Measurements from ENCODE around the gene COL5A1.

Gene COL5A1

DNA sequence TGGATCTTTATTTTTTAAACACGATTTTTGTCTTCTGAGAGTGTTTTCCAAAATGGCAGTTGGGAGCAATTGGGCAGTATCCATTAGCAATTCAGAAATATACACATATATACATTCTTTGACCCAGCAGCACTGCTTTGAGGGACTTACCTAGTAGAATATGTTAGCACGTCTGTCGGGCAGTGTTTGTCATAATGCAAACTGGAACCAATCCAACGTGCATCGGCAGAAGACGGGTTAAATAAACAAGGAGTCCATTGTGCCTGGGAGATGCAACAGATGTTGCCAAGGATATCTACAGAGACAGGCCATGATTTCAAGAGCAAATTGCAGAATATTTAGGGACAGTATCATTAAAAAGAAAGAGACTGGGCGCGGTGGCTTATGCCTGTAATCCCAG lies 107.0 kb downstream of the COL5A1 start:
- no peak for DNase-seq

DNA sequence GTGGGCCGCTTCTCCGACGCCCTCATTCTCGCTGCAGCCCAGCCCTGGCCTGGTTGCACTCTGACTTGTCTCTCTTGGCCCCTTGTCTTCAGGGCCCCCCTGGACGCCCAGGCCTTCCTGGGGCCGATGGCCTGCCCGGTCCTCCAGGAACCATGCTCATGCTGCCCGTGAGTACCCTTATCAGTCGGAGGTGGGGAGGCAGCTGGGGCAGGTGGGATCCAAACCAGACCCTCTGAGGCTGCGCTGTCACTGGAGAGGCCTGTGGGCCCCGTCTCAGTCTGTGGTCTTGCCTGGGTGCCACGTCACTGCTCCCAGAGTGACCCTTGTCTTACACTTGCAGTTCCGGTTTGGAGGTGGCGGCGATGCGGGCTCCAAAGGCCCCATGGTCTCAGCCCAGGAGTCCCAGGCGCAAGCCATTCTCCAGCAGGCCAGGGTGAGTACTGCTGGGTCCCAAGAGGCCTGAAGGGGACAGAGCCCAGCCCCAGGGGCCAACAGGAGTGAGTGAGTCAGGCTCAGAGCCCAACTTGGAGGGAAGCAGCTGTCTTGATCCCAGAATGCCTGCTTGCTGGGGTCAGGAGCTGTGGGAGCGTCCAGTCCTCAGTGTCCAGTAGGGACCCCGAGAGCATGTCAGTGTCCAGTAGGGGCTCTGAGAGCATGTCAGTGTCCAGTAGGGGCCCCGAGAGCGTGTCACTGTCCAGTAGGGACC lies 109.0 kb downstream of the COL5A1 start:
- DNase-seq, result no peak

DNA sequence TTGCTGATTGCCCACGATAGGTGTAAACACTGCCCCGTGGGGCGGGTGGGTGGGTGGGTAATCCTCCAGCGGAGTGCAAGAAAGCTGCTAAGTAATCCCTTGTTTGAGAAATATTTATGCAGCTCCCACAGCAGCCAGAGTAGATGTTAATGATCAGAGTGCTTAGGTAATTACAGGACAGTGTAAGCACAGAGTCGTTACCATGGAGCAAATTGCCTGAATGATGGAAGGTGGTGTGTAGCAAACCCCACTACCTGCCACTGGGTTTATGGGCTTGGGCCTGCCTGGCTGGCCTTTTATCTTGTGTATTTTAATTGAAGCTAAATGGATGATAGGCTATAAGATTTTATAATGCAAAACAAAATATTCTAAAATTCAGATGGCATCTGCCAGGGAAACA lies 110.0 kb downstream of the COL5A1 start:
- no peak for DNase-seq

DNA sequence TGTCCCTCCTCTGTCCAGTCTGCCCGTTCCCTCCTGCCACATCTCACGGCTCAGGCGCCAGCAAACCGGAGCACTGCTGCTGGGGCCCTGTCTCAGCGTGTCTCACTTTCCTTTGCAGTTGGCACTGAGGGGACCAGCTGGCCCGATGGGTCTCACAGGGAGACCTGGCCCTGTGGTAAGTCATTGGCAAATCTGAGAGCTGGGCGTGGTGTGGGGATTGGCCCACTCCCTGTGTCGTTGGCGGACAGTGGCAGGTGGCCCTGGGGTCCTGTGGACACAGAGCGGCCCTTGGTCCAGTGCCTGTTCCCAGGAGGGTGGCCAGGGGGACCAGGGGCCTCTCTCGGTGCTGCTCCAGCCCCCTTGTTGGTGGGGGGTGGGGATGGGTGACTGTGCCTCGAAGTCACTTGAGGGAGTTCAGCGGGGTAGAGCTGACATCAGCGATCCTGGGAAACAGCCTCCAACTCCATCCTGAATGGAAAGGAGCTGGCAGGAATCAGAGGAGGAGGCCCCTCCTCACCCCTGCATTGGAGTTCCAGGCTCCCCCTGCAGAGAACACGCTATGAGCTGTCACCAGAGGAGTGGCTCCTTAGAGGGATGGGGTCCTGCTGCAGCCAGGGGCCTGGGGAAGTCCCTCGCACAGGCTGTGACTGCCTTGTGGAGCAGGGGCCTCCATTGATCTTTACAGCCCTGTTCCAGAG lies 111.0 kb downstream of the COL5A1 start:
- DNase-seq, result no peak

DNA sequence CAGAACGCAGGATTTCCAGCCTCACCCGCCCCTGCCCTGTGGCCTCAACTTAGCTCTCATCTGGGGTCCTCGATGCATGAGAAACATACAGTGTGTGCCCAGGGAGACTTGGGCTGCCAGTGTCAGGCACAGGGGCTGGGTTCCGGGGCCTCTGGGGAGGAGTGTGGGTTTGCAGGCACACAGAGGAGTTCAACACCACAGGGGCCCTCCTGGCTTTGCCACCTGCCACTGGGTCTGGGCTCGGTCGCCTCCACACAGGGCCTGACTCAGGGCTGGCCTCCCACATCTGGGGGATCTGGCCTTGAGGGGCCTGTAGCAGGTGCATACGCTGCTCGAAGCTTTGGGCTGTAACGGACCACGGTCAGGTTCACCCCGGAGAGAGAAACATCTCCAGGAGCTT lies 111.6 kb downstream of the COL5A1 start:
- no peak for DNase-seq

DNA sequence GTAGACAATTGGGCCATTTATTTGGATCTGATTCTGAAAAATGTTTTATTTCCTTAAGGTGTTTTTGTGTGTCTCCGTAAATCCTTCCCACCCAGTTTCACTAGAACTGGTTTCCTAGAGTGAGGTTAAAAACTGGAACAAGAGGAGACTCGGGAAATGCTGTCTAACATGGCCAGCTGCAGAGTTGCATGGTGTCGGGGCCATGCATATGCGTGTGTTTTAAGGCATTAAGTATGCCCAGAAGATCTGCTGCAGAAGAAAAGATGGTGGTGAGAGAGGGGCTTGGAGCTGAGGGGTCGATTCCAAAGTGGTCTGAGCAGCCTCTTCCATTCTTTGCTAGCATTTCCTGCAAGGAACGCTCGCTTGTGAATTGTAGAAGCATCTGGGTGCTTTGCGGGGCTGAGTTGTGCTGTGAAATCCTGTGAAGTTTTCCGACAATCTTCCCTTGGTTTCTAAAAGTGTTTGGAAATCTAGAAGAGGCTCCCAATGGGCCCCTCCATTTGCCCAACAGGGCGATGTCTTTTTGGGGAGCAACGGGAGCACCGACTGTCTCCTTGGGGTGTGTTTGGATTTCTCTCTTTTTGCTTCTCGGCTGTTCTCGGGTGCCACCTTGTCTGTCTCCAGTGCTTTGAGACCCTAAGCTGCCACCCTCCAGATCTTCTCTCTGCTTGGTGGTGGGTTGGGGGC lies 113.8 kb downstream of the COL5A1 start:
- no peak for DNase-seq

DNA sequence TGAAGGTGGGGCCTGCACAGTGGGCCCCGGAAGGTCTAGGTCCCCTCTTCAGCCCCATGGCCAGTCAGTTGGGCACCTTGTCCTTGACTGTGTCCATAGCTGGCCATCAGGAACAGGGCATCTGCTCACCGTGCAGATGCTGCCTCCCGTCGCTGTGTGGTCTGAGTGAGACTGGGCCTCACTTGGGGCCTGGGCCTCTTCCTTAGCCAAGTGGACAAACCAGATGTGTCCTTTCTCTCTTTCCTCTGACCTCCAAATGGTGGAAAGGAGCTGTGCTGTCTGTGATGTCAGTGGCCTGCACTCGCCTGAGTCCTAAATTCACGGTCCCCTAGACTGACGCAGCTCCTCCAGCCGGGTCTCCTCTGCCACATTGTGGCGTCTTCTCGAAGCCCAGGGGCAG lies 114.5 kb downstream of the COL5A1 start:
- DNase-seq, result no peak

DNA sequence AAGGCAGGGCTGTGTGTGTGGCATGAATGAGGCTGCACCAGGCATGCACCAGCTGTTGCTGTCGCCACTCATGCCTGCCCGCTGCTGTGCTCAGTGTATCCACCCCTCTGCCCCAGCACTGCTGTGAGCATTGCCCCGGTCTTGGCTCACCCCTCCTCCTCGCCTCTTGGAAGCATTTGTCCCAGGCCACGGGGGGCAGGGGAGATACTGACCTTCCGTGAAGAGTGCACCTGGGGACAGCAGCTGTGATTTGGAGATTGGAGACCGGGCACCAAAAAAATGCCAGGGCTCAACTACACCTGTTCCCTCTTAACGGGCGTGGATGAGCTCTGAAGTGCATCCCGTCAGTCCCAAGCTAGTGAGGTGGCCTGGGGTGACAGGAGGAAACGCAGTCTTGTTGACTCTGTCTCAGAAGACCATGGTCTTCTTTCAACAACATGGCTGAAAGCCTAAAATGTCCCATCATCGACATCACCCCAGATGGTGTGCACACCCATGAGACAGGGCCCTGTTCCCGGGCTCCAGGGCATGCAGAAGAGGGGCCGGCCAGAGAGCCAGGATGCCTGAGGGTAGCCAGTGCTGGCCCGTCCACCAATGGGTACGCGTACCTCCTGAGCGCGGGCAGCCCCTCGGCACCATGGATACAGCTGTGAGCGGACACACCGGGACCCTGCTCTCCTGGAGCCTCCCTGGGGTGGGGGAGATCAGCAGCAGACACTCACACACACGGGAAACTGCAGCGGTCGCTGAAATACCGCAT lies 115.8 kb downstream of the COL5A1 start:
- DNase-seq, result no peak

DNA sequence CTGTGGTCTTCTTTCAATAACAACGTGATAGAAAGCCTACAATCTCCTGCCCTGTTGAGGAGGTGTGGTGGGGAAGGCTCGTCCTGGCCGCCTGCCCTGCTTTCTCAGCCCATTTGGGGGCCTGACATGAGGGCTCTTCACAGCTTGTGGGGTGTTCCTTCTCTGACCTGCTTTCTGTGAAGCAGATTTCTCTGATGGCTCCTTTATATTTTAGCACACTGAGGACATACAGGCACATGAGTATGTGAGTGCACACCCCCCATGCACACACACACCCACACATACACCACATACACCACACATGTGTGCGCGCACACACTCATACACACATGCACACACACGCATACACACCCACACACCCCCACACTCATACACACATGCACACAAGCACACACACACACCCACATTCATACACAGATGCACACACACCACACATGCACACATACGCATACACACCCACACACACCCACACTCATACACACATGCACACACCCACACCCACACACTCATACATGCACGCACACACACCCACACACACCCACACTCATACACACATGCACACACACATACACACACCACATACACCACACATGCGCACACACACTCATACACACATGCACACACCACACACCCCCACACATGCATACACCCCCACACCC lies 117.5 kb downstream of the COL5A1 start:
- DNase-seq, result no peak

DNA sequence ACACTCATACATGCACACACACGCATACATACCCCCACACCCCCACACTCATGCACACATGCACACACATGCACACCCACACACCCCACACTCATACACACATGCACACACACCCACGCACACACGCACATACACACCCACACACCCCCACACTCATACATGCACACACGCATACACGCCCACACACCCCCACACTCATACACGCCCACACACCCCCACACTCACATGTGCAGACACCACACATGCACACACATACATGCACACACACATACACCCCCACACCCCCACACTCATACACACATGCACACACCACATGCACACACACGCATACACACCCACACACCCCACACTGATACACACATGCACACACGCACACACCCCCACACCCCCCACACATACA lies 118.3 kb downstream of the COL5A1 start:
- no peak for DNase-seq

DNA sequence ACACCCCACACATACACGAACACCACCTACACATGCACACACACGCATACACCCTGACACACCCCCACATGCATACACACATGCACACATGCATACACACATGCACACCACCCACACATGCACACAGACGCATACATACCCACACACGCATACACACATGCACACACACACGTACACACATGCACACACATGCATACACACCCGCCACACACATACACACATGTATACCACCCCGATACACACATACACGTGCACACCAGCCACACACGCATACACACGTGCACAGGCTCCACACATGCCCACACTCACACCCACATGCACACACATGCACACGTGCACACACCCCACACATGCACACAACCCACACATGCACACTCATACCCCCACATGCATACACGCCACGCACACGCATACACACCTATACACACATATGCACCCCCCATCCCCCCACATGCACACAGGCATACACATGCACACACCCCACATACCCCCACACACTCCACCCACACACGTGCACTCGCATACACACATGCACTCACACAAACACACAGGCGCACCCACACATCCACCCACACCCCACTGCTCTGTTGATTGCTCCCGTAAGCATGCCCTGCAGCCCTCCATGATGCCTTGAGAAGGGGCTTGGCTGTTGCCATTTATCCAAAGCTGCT lies 119.3 kb downstream of the COL5A1 start:
- no peak for DNase-seq

DNA sequence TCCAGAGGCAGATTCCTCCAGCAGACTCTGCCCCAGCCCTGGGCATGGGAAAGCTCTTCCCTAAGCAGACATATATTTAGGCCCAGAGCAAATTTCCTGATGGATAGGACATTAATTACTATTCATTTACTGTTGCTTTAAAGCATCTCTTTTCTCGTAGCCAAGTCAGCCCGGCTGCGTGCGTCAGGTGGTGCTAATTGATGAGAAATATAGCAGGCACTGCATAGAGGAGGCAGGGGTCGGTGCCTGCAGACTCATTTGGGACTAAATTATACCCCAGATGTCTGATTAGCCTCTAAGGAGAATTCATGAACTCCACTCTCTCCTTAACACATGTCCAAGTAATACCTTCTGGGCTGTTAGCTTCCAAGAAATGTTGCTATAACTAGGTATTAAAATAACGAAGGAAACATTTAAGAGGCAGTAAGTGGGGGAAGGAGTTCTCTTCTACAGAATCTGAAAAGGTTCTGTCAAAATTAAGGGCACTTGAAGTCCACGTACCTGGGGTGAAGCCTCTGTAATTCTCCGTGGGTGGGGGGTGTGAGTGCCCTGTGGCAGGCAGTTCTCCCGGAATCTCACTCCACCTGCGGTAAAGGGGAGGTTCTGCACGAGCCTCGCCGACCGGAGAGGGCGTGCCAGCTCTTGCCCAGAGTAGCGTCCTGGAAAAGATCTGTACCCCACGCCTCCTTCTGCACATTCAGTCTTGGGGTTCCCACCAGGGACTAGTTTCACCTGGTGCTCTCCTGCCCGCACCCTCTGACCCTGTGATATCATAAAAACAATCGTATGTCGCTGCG lies 123.1 kb downstream of the COL5A1 start:
- no peak for DNase-seq

DNA sequence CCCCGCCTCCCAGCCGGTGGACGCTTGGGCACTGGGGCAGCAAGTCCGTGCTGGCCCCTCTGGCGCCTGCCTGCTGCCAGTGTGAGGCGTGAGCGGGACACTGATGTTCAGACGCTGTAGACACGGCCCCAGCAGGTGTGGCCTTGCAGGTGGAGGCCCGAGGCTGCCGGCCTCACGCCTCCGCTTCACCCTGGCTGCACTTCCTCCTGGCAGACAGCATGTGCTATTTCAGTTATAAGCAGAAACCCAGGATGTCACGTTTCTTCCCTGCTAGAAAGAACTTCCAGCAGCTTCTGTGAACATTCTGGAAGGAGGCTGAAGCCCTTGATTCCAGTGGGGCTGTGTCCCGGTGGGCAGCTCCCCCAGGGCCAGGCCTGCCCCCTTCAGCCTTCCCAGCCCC lies 124.2 kb downstream of the COL5A1 start:
- DNase-seq, result no peak

DNA sequence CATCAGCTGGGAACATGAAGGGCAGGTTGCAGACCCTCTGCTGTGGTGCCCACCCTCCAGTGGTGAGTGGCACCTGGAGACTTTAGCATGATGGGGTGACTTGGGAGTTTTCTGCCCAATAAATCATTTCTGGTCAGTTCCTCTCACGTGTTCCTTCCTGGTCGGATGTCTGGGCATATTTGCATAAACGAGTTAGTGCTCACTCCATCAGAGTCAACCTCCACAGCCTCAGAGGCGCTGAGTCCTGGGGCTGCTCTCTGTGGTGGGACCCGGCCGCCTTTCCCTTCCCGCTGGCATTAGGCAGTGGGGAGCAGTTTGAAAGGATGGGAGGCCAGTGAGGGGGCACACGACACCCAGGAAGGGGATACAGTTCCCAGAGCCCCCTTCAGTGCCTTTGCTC lies 125.0 kb downstream of the COL5A1 start:
- no peak for DNase-seq

DNA sequence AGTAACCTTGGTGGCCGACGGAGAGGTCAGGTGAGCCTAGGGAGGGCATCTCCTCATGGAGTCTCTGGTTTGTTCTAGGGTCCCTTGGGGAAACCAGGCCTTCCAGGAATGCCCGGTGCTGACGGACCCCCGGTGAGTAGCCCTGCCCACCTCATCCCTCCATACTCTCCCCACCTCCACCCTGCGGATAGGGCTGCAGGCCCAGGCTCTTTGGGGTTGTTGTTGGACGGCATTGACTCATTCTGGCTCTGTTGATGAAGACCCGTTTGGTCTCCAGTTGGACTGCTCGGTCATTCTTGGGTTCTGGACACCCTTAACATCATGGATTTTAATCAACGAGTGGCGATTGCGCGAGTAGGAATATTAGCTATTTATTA lies 126.7 kb downstream of the COL5A1 start:
- DNase-seq, result no peak

DNA sequence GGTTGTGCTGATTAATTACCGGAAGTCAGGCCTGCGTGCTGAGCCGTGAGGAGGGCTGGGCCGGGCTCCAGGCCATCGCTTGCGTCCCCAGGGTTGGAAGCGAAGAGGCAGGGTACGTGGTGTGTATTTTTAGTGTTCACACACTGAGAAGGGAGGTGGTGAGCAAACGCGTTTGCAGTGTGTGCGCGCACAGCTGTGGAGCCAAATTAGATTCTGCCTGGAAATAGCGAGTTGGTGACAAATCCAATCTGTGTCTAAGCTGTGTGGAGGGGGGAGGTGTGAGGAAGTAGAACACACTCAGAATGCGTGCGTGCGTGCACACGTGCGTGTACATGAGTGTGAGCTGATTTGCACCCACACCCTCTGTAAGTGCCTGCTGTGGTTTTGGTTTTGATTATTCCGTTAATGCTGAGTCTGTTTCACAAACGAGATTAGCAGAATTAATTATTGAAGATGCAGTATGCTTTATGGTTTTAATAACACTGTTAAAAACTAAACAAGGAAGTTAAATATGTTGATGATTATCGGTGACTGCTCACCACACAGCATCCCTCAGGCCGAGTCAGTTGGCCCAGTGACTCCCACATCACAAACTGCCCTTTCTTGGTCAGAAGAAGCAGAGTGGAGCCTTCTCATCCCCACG lies 127.2 kb downstream of the COL5A1 start:
- DNase-seq, result no peak

DNA sequence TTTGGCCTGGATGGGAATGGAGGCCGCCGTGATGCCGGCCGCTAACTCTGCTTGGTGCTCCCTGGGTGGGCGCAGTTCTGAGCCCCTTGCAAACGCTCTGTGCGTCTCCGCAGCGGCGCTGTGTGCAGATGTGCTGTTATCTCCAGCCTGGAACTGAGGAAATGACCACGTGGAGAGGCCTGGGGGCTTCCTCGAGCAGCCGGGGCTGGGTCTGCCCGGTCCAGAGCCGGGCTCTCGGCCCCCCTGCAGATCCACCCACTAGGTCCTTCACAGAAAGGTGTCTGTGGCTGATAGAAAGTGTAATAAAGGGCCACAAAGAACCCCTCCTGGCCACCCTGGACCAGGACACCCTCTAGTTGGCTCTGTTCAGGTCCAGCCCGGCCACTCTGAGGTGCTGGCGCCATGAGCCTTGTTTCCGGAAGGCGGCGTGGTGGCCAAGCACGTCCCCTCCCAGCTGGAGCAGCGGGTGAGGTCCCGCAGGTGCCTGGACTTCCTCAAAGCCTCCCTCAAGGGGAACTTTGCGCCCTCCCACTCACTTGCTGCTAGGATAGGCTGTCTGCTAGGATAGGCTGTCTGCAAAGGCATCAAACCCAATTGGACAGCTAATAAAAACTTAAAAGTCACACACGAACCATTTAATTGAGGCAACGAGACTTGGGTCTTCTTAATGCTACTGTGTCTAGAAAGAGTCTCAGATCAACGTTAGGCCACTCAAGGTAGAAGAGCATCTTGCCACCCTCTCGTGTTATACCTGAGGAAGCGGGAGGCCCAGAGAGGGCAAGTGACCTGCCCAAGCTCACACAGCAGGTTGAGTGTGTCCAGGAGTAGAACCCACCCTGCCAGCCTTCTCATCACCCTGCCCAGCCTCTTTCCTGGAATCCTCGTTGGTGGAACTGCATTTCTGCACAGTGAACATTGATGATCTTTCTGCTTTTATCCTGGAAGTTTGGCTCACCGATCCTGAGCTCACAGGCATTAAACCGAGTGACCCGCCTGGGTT lies 129.7 kb downstream of the COL5A1 start:
- no peak for DNase-seq

DNA sequence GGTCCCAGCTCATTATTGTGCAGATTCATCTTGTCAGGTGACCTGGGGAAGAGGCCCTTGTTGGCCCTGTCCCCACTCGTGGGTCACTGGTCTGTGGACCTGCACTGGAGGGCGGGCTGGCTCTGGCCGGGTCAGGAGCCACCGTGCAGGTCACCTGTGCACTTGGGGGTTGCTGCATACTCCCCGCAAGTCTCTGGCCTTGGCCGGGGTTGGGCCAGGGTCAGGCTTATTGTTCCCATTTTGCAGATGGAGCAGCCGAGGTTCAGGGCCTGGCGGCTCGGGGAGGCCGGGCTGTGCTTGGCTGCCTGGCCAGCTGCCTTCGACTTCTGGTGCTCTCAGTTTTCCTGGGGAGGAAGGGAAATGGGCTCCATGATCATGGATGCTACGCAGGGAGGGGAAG lies 130.7 kb downstream of the COL5A1 start:
- no peak for DNase-seq

DNA sequence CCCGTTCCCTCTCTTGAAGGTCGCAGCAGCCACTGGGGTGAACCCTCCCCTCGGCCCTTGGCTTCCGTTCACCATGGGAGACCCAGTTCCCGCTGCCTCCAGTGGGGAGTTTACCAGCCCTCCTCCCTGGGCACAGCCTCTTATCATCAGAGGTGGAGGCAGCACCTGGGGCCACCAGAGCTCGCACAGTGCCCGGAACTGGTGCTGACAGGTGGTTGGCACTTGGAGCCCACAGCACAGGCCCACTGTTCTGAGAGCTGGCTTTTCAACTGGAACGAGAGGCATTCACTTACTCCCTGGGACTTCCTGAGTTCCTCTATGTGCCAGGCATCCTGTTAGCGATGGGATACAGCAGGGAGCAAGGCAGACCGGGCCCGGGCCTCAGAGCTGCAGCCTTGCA lies 132.2 kb downstream of the COL5A1 start:
- no peak for DNase-seq

DNA sequence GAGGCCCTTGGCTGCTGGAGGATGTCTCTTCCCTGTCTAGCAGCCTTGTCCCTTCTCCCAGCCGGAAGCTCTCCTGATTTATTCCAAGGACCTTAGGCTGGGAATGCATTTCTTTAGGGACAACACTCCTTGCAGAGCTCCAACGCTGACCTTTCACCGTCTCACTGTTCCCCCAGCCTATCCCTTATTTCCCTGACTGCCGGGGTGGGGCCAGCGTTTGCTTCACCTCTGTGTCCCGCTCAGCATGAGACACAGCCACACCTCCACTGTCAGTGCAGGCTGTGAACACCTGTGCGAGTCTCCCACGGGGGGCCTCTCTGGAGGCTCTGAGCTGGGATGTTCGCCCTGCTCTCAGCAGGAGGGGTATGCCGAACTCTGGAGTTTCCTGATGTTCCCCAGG lies 132.8 kb downstream of the COL5A1 start:
- no peak for DNase-seq
